ENCODE results near the gene HABP4. TPM values are rescaled to one million over a fixed set of nuclear protein-coding genes. Genes with fewer than 3 reads are reported as not detected.

The HABP4 gene
- total and polyA plus RNA-seq, 9 of the 15 experiments (the other 6 are each of a cell fraction or from before 2014, with no cell fraction given) = 0.38 to 2.4 (median 1.9) TPM

DNA sequence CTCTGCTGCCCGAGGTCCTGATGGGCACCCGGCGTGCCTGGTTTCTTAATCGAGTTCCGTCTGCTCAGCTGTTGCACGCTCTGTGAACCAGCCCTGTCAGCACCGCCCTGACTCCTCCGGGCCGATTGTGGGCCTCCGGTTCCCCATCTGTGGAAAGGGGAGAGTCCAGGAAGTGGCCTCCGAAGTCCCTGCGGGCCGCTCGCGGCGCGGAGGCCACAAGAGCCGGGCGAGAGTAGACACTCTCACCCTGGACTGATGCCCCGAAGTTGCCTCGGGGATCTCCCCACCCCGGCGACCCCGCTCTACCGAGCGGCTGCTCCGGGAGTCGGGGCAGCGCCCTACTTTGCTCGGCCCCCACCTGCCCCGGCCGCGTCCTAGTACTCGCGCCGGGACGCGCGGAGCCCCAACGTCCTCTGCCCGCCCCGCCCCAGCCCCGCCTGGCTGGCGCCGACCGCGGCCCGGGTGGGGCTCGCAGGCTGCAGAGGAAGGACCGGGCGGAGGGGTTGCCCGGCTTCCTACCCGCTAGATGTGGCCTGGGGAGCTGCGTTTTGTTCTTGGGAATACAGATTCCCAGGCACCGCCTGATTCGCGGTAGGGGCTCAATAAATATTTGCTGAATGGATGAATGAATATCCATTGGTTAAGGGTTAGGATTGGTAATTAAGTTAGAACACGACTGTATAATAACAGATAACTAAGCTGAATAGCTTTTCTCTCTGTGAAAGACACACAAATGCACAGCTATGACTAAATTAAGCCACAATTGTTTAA lies 30.9 kb upstream of the HABP4 start (continued):
- TF ChIP-seq, protein P1, sequence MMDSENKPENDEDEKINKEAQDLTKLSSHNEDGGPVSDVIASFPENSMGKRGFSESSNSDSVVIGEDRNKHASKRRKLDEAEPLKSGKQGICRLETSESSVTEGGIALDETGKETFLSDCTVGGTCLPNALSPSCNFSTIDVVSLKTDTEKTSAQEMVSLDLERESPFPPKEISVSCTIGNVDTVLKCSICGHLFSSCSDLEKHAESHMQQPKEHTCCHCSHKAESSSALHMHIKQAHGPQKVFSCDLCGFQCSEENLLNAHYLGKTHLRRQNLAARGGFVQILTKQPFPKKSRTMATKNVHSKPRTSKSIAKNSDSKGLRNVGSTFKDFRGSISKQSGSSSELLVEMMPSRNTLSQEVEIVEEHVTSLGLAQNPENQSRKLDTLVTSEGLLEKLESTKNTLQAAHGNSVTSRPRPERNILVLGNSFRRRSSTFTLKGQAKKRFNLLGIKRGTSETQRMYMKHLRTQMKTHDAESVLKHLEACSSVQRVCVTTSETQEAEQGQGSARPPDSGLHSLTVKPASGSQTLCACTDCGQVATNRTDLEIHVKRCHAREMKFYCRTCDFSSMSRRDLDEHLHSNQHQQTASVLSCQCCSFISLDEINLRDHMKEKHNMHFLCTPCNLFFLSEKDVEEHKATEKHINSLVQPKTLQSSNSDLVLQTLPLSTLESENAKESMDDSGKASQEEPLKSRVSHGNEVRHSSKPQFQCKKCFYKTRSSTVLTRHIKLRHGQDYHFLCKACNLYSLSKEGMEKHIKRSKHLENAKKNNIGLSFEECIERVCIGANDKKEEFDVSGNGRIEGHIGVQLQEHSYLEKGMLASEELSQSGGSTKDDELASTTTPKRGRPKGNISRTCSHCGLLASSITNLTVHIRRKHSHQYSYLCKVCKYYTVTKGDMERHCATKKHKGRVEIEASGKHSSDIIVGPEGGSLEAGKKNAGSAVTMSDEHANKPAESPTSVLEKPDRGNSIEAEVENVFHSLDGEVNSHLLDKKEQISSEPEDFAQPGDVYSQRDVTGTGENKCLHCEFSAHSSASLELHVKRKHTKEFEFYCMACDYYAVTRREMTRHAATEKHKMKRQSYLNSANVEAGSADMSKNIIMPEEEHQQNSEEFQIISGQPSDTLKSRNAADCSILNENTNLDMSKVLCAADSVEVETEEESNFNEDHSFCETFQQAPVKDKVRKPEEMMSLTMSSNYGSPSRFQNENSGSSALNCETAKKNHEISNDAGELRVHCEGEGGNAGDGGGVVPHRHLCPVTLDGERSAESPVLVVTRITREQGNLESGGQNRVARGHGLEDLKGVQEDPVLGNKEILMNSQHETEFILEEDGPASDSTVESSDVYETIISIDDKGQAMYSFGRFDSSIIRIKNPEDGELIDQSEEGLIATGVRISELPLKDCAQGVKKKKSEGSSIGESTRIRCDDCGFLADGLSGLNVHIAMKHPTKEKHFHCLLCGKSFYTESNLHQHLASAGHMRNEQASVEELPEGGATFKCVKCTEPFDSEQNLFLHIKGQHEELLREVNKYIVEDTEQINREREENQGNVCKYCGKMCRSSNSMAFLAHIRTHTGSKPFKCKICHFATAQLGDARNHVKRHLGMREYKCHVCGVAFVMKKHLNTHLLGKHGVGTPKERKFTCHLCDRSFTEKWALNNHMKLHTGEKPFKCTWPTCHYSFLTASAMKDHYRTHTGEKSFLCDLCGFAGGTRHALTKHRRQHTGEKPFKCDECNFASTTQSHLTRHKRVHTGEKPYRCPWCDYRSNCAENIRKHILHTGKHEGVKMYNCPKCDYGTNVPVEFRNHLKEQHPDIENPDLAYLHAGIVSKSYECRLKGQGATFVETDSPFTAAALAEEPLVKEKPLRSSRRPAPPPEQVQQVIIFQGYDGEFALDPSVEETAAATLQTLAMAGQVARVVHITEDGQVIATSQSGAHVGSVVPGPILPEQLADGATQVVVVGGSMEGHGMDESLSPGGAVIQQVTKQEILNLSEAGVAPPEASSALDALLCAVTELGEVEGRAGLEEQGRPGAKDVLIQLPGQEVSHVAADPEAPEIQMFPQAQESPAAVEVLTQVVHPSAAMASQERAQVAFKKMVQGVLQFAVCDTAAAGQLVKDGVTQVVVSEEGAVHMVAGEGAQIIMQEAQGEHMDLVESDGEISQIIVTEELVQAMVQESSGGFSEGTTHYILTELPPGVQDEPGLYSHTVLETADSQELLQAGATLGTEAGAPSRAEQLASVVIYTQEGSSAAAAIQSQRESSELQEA (IDR thresholded peaks at IDR 0.05; ENCODE audit: low read depth) = no peak
- TF ChIP-seq, protein P2, sequence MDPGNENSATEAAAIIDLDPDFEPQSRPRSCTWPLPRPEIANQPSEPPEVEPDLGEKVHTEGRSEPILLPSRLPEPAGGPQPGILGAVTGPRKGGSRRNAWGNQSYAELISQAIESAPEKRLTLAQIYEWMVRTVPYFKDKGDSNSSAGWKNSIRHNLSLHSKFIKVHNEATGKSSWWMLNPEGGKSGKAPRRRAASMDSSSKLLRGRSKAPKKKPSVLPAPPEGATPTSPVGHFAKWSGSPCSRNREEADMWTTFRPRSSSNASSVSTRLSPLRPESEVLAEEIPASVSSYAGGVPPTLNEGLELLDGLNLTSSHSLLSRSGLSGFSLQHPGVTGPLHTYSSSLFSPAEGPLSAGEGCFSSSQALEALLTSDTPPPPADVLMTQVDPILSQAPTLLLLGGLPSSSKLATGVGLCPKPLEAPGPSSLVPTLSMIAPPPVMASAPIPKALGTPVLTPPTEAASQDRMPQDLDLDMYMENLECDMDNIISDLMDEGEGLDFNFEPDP (CRISPR knock-in tag; IDR thresholded peaks at IDR 0.05) = peak; percentile 72; the same call in 1 of the 2 replicates
- TF ChIP-seq PHF20 (IDR thresholded peaks at IDR 0.05; ENCODE audit: partially characterized antibody) = no peak
- TF ChIP-seq, protein P3, sequence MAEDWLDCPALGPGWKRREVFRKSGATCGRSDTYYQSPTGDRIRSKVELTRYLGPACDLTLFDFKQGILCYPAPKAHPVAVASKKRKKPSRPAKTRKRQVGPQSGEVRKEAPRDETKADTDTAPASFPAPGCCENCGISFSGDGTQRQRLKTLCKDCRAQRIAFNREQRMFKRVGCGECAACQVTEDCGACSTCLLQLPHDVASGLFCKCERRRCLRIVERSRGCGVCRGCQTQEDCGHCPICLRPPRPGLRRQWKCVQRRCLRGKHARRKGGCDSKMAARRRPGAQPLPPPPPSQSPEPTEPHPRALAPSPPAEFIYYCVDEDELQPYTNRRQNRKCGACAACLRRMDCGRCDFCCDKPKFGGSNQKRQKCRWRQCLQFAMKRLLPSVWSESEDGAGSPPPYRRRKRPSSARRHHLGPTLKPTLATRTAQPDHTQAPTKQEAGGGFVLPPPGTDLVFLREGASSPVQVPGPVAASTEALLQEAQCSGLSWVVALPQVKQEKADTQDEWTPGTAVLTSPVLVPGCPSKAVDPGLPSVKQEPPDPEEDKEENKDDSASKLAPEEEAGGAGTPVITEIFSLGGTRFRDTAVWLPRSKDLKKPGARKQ (CRISPR knock-in tag; IDR thresholded peaks at IDR 0.05) = no peak
